PC-3 (cell line): ENCODE data around the gene NPC1.

Experiments
- CTCF ChIP-seq: fragments of 300-600 bp; sonication (generic); conservative IDR thresholded peaks from 2 replicates; pipeline ENCODE4 v1.5.1; 2017; ENCODE audit warnings: antibody characterized with exemption, low read depth, mild to moderate bottlenecking, low read length
- EZH2phosphoT487 ChIP-seq: fragments of 300-600 bp; sonication (generic); IDR thresholded peaks from 2 replicates; pipeline ENCODE4 v1.6.1; 2018; ENCODE audit warnings: mild to moderate bottlenecking, antibody characterized with exemption, low read length, borderline replicate concordance

- TF ChIP-seq CTCF = no peak
- TF ChIP-seq EZH2phosphoT487 = no peak
Measured at GRCh38 chr18:23599809-23600208, 13.5 kb upstream of the NPC1 start.
